Measurements from ENCODE around the gene CNTFR.
"Not testable (repeated sequence)": the region's sequence is repeated elsewhere in the genome, so short reads cannot be mapped to it uniquely, and the experiment has no call there.

- not testable (repeated sequence) for TF ChIP-seq CTCF, EZH2phosphoT487 (IDR thresholded peaks at IDR 0.05)
Observed at GRCh38 chr9:34532041-34532440, 57.5 kb downstream of the CNTFR start.

All from neural progenitor cell (in vitro differentiated cells).